DND-41 (cell line): Measurements from ENCODE around the gene AVL9.

Experiments used
- ATAC-seq: fragments of 200-7000 bp; cut with Tn5 transposase; 3 replicates; pipeline ENCODE4 v1.9.1; 2021; ENCODE audit warnings: low read depth; ENCODE audit not compliant: insufficient read depth
- DNase-seq: peaks from one replicate; pipeline ENCODE4 v3.0.0-alpha.2; 2020
- H2AFZ ChIP-seq: 2 replicates; pipeline ENCODE4 v1.6.0; 2012; ENCODE audit warnings: low read depth, low read length
- H3K27ac ChIP-seq: 2 replicates; pipeline ENCODE4 v1.5.1; 2012; ENCODE audit warnings: low read length, inconsistent platforms
- H3K27me3 ChIP-seq: fragments of 200-600 bp; sonication (generic); 2 replicates; pipeline ENCODE4 v1.6.0; 2012; ENCODE audit warnings: low read length, mild to moderate bottlenecking, inconsistent platforms; ENCODE audit not compliant: insufficient read depth, poor library complexity
- H3K36me3 ChIP-seq: 2 replicates; pipeline ENCODE4 v1.5.1; 2012; ENCODE audit warnings: low read length, inconsistent platforms; ENCODE audit not compliant: insufficient read depth
- H3K4me1 ChIP-seq: 2 replicates; pipeline ENCODE4 v1.5.1; 2012; ENCODE audit warnings: mild to moderate bottlenecking, low read length; ENCODE audit not compliant: insufficient read depth
- H3K4me2 ChIP-seq: 2 replicates; pipeline ENCODE4 v1.6.0; 2012; ENCODE audit warnings: mild to moderate bottlenecking, moderate library complexity, low read length, inconsistent platforms; ENCODE audit not compliant: insufficient read depth
- H3K4me3 ChIP-seq, 2 experiments: fragments of 200-600 bp in 1 of 2; shearing (Covaris generic) in 1 of 2; 2 replicates each; pipeline ENCODE4 v1.5.1; 2012 to 2016; ENCODE audit warnings: inconsistent platforms in 2 of 2, low read length in 2 of 2, mild to moderate bottlenecking in 2 of 2, low read depth in 1 of 2, moderate library complexity in 1 of 2
- H3K79me2 ChIP-seq: 2 replicates; pipeline ENCODE4 v1.6.0; 2012; ENCODE audit warnings: low read length, inconsistent platforms; ENCODE audit not compliant: insufficient read depth
- H3K9ac ChIP-seq: 2 replicates; pipeline ENCODE4 v1.6.0; 2012; ENCODE audit warnings: low read depth, mild to moderate bottlenecking, inconsistent platforms, low read length, moderate library complexity
- H3K9me3 ChIP-seq: 2 replicates; pipeline ENCODE4 v1.5.1; 2012; ENCODE audit warnings: low read length, moderate library complexity, mild to moderate bottlenecking, inconsistent platforms; ENCODE audit not compliant: insufficient read depth, severe bottlenecking
- H4K20me1 ChIP-seq: 2 replicates; pipeline ENCODE4 v1.6.0; 2012; ENCODE audit warnings: low read length; ENCODE audit not compliant: insufficient read depth
- CTCF ChIP-seq: IDR thresholded peaks from 2 replicates; pipeline ENCODE4 v1.5.1; 2012; ENCODE audit warnings: borderline replicate concordance, low read length, moderate library complexity, mild to moderate bottlenecking; ENCODE audit not compliant: poor library complexity, severe bottlenecking; ENCODE audit errors: extremely low read depth
- EZH2 ChIP-seq: IDR thresholded peaks from 3 replicates; pipeline ENCODE4 v1.6.1; 2012; ENCODE audit warnings: borderline replicate concordance, low read depth, mild to moderate bottlenecking, moderate library complexity, low read length, inconsistent platforms; ENCODE audit not compliant: severe bottlenecking

Gene AVL9

DNA sequence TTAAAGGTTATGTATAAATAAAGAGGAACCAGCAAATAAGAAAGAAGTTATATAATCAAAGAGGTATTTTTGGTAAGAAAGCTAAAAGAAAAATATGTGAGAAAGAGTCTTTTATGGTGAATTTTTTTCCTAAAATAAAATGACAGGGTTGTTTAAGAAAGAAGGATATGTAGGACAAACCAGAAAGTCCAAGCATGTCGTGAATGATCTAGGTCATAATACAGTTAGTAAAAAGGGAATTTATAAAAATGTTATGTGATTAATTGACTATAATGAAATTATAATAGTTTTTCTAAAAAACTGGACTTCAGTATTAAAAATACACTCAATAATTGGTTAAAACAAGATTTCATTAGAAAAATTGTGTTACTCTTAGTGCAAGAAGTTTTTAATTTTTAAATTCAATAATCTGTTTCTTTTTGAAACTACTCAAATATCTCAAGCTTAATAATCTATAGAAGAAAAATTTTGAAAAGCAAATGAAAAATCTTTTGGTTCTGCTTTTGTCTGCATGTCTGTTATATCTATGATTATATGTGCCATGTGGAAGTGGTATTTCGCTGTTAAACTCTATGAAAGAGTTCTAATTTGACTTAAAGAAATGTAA, 23.3 kb downstream of the AVL9 start:
- Histone ChIP-seq H3K4me3 (no peak overlapping the region), H3K9me3 (peaks cover 56% of the 10 kb centered on the region), H3K4me2 (no peak overlapping the region), H3K9ac (no peak overlapping the region), H2AFZ (no peak overlapping the region), H3K27ac (no peak overlapping the region), H3K79me2 (peaks cover 57% of the 10 kb centered on the region), H3K4me1 (no peaks in the 10 kb centered on the region), H3K36me3 (peaks cover 40% of the 10 kb centered on the region; the same call in 1 of the 2 replicates), H4K20me1 (no peaks in the 10 kb centered on the region), H3K27me3 (no peaks in the 10 kb centered on the region)
- DNase-seq = no peak
- no peak for TF ChIP-seq EZH2
- no peak for TF ChIP-seq CTCF
- no peak for ATAC-seq

DNA sequence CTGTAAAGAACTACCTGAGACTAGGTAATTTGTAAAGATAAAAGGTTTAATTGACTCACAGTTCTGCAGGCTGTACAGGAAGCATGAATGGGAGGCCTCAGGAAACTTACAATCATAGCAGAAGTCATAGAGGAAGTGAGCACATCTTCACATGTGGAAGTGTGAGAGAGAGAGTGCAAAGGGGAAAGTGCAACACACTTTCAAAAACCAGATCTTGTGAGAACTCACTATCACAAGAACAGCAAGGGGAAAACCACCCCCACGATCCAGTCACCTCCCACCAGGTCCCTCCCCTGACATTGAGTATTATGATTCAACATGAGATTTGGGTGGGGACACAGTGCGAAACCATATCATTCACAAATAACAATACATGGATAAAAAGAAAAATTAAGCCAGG, 24.5 kb downstream of the AVL9 start:
- Histone ChIP-seq H3K79me2 (peaks cover 54% of the 10 kb centered on the region), H3K4me1 (no peaks in the 10 kb centered on the region), H3K9me3 (peaks cover 56% of the 10 kb centered on the region), H3K9ac (no peak overlapping the region), H4K20me1 (no peaks in the 10 kb centered on the region), H3K27me3 (no peaks in the 10 kb centered on the region), H3K36me3 (peaks cover 40% of the 10 kb centered on the region; the same call in 1 of the 2 replicates), H3K27ac (no peak overlapping the region), H2AFZ (no peak overlapping the region), H3K4me3 (no peak overlapping the region), H3K4me2 (no peak overlapping the region)
- TF ChIP-seq CTCF = no peak
- TF ChIP-seq EZH2 = no peak
- no peak for ATAC-seq
- DNase-seq = no peak

GRCh38 chr7:32522746-32523530, 27.6 kb downstream of the AVL9 start:
- no peaks in the 10 kb centered on the region for H3K4me1 ChIP-seq

More at GRCh38 chr7:32522746-32523530, 27.6 kb downstream of the AVL9 start:
- Histone ChIP-seq H4K20me1 (no peaks in the 10 kb centered on the region), H3K27ac (no peak overlapping the region), H3K79me2 (peaks cover 40% of the 10 kb centered on the region), H2AFZ (no peak overlapping the region), H3K9me3 (peaks cover 37% of the 10 kb centered on the region), H3K27me3 (no peaks in the 10 kb centered on the region), H3K36me3 (peaks cover 30% of the 10 kb centered on the region), H3K4me2 (no peak overlapping the region), H3K4me3 (no peak overlapping the region), H3K9ac (no peak overlapping the region)
- DNase-seq = no peak
- ATAC-seq = no peak
- no peak for TF ChIP-seq CTCF
